H1 (cell line): ENCODE measurements around the gene STIM2. TPM values are rescaled to one million over a fixed set of nuclear protein-coding genes. Genes with fewer than 3 reads are reported as not detected.

ENCODE experiments used
- ASH2L ChIP-seq: fragments of 200-600, 300-600 bp; sonication (generic); IDR thresholded peaks from one replicate; pipeline ENCODE4 v1.7.1; 2017; ENCODE audit warnings: low read length
- CBX8 ChIP-seq: fragments of 300-800, 300-1000 bp; sonication (generic); IDR thresholded peaks from 2 replicates; pipeline ENCODE4 v1.7.1; 2016; ENCODE audit warnings: low read depth, low read length, borderline replicate concordance
- CEBPB ChIP-seq: IDR thresholded peaks from 2 replicates; pipeline ENCODE4 v1.6.1; 2012; ENCODE audit warnings: low read depth, low read length
- CREB1 ChIP-seq: IDR thresholded peaks from 2 replicates; pipeline ENCODE4 v1.6.1; 2012; ENCODE audit warnings: inconsistent platforms
- CTBP2 ChIP-seq: IDR thresholded peaks from 2 replicates; pipeline ENCODE4 v1.7.0; 2011; ENCODE audit warnings: borderline replicate concordance, mild to moderate bottlenecking, moderate library complexity, mixed read lengths, low read length; ENCODE audit not compliant: insufficient read depth, insufficient read length
- EZH2 ChIP-seq: fragments of 200-600 bp; sonication (generic); IDR thresholded peaks from 2 replicates; pipeline ENCODE4 v1.7.1; 2012; ENCODE audit warnings: low read depth, mild to moderate bottlenecking, moderate library complexity, low read length, inconsistent platforms; ENCODE audit not compliant: severe bottlenecking
- KDM5A ChIP-seq: fragments of 200-600 bp; IDR thresholded peaks from 2 replicates; pipeline ENCODE4 v1.7.1; 2012; ENCODE audit warnings: mild to moderate bottlenecking, low read length, inconsistent platforms, mixed read lengths
- MAFK ChIP-seq: IDR thresholded peaks from 2 replicates; pipeline ENCODE4 v1.6.1; 2012; ENCODE audit warnings: low read depth, mild to moderate bottlenecking, improper control_type of control experiment, low read length
- NRF1 ChIP-seq: IDR thresholded peaks from 2 replicates; pipeline ENCODE4 v1.6.1; 2011; ENCODE audit warnings: mild to moderate bottlenecking, low read depth, low read length, improper control_type of control experiment
- PHF8 ChIP-seq: fragments of 200-600 bp; sonication (generic); conservative IDR thresholded peaks from 2 replicates; pipeline ENCODE4 v1.7.1; 2012; ENCODE audit warnings: low read depth, mild to moderate bottlenecking, inconsistent platforms, low read length, moderate library complexity
- POLR2AphosphoS5 ChIP-seq: IDR thresholded peaks from 2 replicates; pipeline ENCODE4 v1.6.1; 2011; ENCODE audit warnings: low read depth, low read length
- RNF2 ChIP-seq: fragments of 200-900, 300-1000 bp; sonication (generic); IDR thresholded peaks from 2 replicates; pipeline ENCODE4 v1.7.1; 2016; ENCODE audit warnings: borderline replicate concordance, low read depth, mild to moderate bottlenecking, antibody characterized with exemption, low read length; ENCODE audit not compliant: poor library complexity, severe bottlenecking; ENCODE audit errors: missing control alignments
- SIN3A ChIP-seq, 2 experiments: IDR thresholded peaks in 1 of 2; conservative IDR thresholded peaks in 1 of 2; 2 replicates each; pipeline ENCODE4 v1.6.1; 2011 to 2012; ENCODE audit warnings: low read length in 2 of 2, improper control_type of control experiment in 1 of 2, low read depth in 1 of 2, mild to moderate bottlenecking in 1 of 2
- SIRT6 ChIP-seq: IDR thresholded peaks from one replicate; pipeline ENCODE4 v1.7.1; 2012; ENCODE audit warnings: low read length, inconsistent platforms
- SP1 ChIP-seq: IDR thresholded peaks from 2 replicates; pipeline ENCODE4 v1.6.1; 2011; ENCODE audit warnings: low read depth, low read length
- SP4 ChIP-seq: IDR thresholded peaks from 2 replicates; pipeline ENCODE4 v1.6.1; 2012; ENCODE audit warnings: low read length, inconsistent platforms
- SRF ChIP-seq: IDR thresholded peaks from 2 replicates; pipeline ENCODE4 v1.6.1; 2011; ENCODE audit warnings: mild to moderate bottlenecking, low read depth, low read length, moderate library complexity
- TAF1 ChIP-seq: IDR thresholded peaks from 2 replicates; pipeline ENCODE4 v1.6.1; 2011; ENCODE audit warnings: mild to moderate bottlenecking, low read depth, low read length
- TBP ChIP-seq: IDR thresholded peaks from 2 replicates; pipeline ENCODE4 v1.6.1; 2011; ENCODE audit warnings: low read depth, low read length, improper control_type of control experiment
- TEAD4 ChIP-seq: IDR thresholded peaks from 2 replicates; pipeline ENCODE4 v1.6.1; 2012; ENCODE audit warnings: low read depth, low read length, inconsistent platforms, mixed read lengths
- ZNF274 ChIP-seq: IDR thresholded peaks from 2 replicates; pipeline ENCODE4 v1.7.0; 2012; ENCODE audit warnings: low read length, borderline replicate concordance; ENCODE audit errors: extremely low read depth
- polyA plus RNA-seq, 7 experiments: library from polyadenylated mRNA; depleted of rRNA in 3 of 7; stranded (reverse) in 5 of 7; unstranded in 2 of 7; fragments of >200 nt in 5 of 7; fragments of 200-250 nt in 2 of 7; gene quantifications; 1 replicate in 5 of 7; 2 replicates in 1 of 7; 4 replicates in 1 of 7; pipeline versions ENCODE4 v1.2.1 to v1.2.3, GENCODE V29; 2011 to 2013; ENCODE audit warnings: missing spikeins in 2 of 7, mixed read lengths in 2 of 7
- total RNA-seq: library from RNA; stranded (reverse); fragmentation: NEBNext Ultra II Directional; extraction: Animal tissue kit (Norgen Biotek cat#: 25700); gene quantifications from 2 replicates; pipeline ENCODE4 v1.2.1, GENCODE V29; 2021
- TF ChIP-seq, protein P1 (sequence below), 3 experiments: IDR thresholded peaks; 1 replicate in 2 of 3; 2 replicates in 1 of 3; pipeline versions ENCODE4 v1.5.1 to v1.6.1; 2011; ENCODE audit warnings: low read length in 3 of 3, mild to moderate bottlenecking in 3 of 3, inconsistent platforms in 2 of 3, low read depth in 1 of 3, moderate library complexity in 1 of 3; ENCODE audit not compliant: insufficient read depth in 1 of 3; ENCODE audit errors: control extremely low read depth in 1 of 3

STIM2 gene
- total and polyA plus RNA-seq, 2 of the 8 experiments (the other 6 are each of a cell fraction or from before 2014, with no cell fraction given), result 22.9 to 23.0 TPM

DNA sequence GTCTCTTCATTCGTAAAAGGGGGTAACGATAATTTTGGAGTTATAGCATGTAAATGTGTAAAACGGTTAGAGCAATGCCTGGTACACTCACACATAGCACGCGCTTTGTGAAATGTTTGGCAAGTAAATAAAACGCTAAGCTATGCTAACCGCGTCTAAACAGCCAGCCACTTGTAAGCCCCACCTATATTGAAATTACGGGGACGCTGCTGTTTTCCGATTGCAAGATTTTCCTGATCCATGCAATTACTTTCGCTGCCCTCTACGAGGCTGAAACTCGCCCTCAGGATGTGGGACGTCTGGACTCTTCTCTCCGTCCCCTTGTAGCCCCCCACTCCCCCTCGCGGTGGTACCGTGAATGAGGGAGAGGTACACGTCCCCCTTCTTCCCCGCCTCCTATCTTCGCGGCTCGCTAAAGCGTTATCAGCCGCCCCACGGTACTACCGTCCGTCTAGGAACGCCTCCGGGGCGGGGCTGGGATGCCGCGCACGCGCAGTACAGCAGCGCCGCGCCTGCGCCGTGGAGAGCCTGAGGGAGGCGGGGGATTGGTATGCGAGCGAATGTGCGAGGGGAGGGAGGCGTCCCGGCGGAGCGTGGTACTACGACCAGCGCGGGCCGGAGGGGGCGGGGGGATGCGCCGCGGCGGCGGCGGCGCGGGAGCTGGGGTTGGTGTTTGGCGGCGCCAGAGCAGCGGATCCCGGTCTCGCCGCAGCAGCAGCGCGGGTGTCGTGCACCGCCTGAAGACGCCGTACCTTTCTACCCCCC lies at the start of gene STIM2 (continued):
- TF ChIP-seq EZH2, result no peak
- TF ChIP-seq SRF, result no peak
- TF ChIP-seq, protein P1, sequence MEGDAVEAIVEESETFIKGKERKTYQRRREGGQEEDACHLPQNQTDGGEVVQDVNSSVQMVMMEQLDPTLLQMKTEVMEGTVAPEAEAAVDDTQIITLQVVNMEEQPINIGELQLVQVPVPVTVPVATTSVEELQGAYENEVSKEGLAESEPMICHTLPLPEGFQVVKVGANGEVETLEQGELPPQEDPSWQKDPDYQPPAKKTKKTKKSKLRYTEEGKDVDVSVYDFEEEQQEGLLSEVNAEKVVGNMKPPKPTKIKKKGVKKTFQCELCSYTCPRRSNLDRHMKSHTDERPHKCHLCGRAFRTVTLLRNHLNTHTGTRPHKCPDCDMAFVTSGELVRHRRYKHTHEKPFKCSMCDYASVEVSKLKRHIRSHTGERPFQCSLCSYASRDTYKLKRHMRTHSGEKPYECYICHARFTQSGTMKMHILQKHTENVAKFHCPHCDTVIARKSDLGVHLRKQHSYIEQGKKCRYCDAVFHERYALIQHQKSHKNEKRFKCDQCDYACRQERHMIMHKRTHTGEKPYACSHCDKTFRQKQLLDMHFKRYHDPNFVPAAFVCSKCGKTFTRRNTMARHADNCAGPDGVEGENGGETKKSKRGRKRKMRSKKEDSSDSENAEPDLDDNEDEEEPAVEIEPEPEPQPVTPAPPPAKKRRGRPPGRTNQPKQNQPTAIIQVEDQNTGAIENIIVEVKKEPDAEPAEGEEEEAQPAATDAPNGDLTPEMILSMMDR (IDR thresholded peaks at IDR 0.05; ENCODE audit: control extremely low read depth in 1 of 3, insufficient read depth in 1 of 3, low read depth in 1 of 3, low read length in 3 of 3), result peak; percentile 45 to 57 (median 51)
- TF ChIP-seq CEBPB, result no peak
- TF ChIP-seq KDM5A, result no peak
- TF ChIP-seq SP1, result 0 out of 2 replicates have a peak, but pooled peaks have one; percentile 20
- no peak for TF ChIP-seq CBX8
- TF ChIP-seq TEAD4, result peak; percentile 77; the same call in 1 of the 2 replicates
- TF ChIP-seq SIN3A (conservative IDR thresholded peaks at IDR 0.05 in 1 of 2, IDR thresholded peaks at IDR 0.05 in 1 of 2; ENCODE audit: low read depth in 1 of 2, low read length in 2 of 2), result peak; percentile 26 to 27; a peak in 1 of 4 replicates
- peak; percentile 77; the same call in 1 of the 2 replicates for TF ChIP-seq TAF1
- TF ChIP-seq ASH2L, result peak; percentile 83
- peak; percentile 84 for TF ChIP-seq NRF1
- TF ChIP-seq SIRT6, result no peak
- TF ChIP-seq MAFK, result no peak
- TF ChIP-seq TBP, result peak; percentile 67
- no peak for TF ChIP-seq ZNF274
- TF ChIP-seq SP4, result no peak
- TF ChIP-seq PHF8, result peak; percentile 54; the same call in 1 of the 2 replicates
- peak; percentile 17; the same call in 1 of the 2 replicates for TF ChIP-seq CREB1
- no peak for TF ChIP-seq RNF2
- no peak for TF ChIP-seq CTBP2
- peak; percentile 89 for TF ChIP-seq POLR2AphosphoS5
